ENCODE data around the gene TTLL10. TPM values are rescaled to one million over a fixed set of nuclear protein-coding genes. Genes with fewer than 3 reads are reported as not detected.

The TTLL10 gene
- total and polyA plus RNA-seq, 2 experiments from 2014 or later, result 0.45 TPM; not detected in 1

- H3K36me3 Mint-ChIP-seq (ENCODE audit: low read depth), result no peaks in the 10 kb centered on the region
These were observed 39.2 kb upstream of the TTLL10 start for GRCh38 chr1:1134300-1134970.

GRCh38 chr1:1135339-1136136, 38.1 kb upstream of the TTLL10 start:
- H3K36me3 Mint-ChIP-seq (ENCODE audit: low read depth), result no peaks in the 10 kb centered on the region
- H3K9me3 Mint-ChIP-seq, result no peaks in the 10 kb centered on the region
- peaks cover 13% of the 10 kb centered on the region for H3K4me1 Mint-ChIP-seq
- Histone ChIP-seq H3K4me3 (no peak overlapping the region), H3K4me1 (ENCODE audit: insufficient read depth) (peaks cover 6% of the 10 kb centered on the region; the same call in 1 of the 2 replicates), H3F3A (replicated peaks; ENCODE audit: low read depth) (0 out of 2 replicates have a peak, but pooled peaks cover 5% of the 10 kb centered on the region), H2AFZ (no peak overlapping the region), H3K27me3 (ENCODE audit: insufficient read depth) (peaks cover 6% of the 10 kb centered on the region; the same call in 1 of the 2 replicates), H3K4me2 (no peak overlapping the region), H3K79me2 (replicated peaks; ENCODE audit: insufficient read depth) (no peaks in the 10 kb centered on the region), H3K36me3 (ENCODE audit: insufficient read depth) (no peaks in the 10 kb centered on the region), H3K27ac (ENCODE audit: low read depth) (no peak overlapping the region), H4K20me1 (replicated peaks; ENCODE audit: insufficient read depth) (no peaks in the 10 kb centered on the region), H3K9me2 (ENCODE audit: insufficient read depth) (no peaks in the 10 kb centered on the region)
- no peak overlapping the region for H3K27ac Mint-ChIP-seq
- H3K27me3 Mint-ChIP-seq (ENCODE audit: insufficient read depth, low read depth, poor library complexity), result peaks cover 7% of the 10 kb centered on the region
- no peak overlapping the region; the same call in 2 of the 3 replicates for H3K4me3 Mint-ChIP-seq
- DNase-seq (ENCODE audit: low spot score) (peak; percentile 78), ATAC-seq (no peak)
- TF ChIP-seq, protein P1, sequence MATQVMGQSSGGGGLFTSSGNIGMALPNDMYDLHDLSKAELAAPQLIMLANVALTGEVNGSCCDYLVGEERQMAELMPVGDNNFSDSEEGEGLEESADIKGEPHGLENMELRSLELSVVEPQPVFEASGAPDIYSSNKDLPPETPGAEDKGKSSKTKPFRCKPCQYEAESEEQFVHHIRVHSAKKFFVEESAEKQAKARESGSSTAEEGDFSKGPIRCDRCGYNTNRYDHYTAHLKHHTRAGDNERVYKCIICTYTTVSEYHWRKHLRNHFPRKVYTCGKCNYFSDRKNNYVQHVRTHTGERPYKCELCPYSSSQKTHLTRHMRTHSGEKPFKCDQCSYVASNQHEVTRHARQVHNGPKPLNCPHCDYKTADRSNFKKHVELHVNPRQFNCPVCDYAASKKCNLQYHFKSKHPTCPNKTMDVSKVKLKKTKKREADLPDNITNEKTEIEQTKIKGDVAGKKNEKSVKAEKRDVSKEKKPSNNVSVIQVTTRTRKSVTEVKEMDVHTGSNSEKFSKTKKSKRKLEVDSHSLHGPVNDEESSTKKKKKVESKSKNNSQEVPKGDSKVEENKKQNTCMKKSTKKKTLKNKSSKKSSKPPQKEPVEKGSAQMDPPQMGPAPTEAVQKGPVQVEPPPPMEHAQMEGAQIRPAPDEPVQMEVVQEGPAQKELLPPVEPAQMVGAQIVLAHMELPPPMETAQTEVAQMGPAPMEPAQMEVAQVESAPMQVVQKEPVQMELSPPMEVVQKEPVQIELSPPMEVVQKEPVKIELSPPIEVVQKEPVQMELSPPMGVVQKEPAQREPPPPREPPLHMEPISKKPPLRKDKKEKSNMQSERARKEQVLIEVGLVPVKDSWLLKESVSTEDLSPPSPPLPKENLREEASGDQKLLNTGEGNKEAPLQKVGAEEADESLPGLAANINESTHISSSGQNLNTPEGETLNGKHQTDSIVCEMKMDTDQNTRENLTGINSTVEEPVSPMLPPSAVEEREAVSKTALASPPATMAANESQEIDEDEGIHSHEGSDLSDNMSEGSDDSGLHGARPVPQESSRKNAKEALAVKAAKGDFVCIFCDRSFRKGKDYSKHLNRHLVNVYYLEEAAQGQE (IDR thresholded peaks at IDR 0.05; ENCODE audit: unreplicated experiment), result no peak
- TF ChIP-seq STAT1 (IDR thresholded peaks at IDR 0.05; ENCODE audit: unreplicated experiment), result no peak
- no peak for TF ChIP-seq CTCF (conservative IDR thresholded peaks at IDR 0.05; ENCODE audit: low read depth in 2 of 2)
- TF ChIP-seq EZH2 (IDR thresholded peaks at IDR 0.05; ENCODE audit: low read depth, unreplicated experiment), result no peak
- no peak for TF ChIP-seq POLR2AphosphoS5 (IDR thresholded peaks at IDR 0.05; ENCODE audit: low read depth)
- no peak for TF ChIP-seq ETS1 (IDR thresholded peaks at IDR 0.05)
- TF ChIP-seq ZNF114 (CRISPR knock-in tag; IDR thresholded peaks at IDR 0.05), result no peak
- TF ChIP-seq ZNF331 (CRISPR knock-in tag; IDR thresholded peaks at IDR 0.05; ENCODE audit: low read depth), result no peak
- TF ChIP-seq JUNB (IDR thresholded peaks at IDR 0.05; ENCODE audit: unreplicated experiment), result no peak

More at GRCh38 chr1:1134300-1134970, 39.2 kb upstream of the TTLL10 start:
- H3K4me3 ChIP-seq, result no peak overlapping the region
- Mint-ChIP-seq H3K4me1 (peaks cover 13% of the 10 kb centered on the region), H3K4me3 (no peak overlapping the region), H3K9me3 (no peaks in the 10 kb centered on the region), H3K27ac (no peak overlapping the region), H3K27me3 (ENCODE audit: insufficient read depth, low read depth, poor library complexity) (peaks cover 8% of the 10 kb centered on the region)
- H3K4me2 ChIP-seq, result no peak overlapping the region
- H2AFZ ChIP-seq, result no peak overlapping the region
- no peaks in the 10 kb centered on the region for H3K9me2 ChIP-seq (ENCODE audit: insufficient read depth)
- no peaks in the 10 kb centered on the region for H4K20me1 ChIP-seq (replicated peaks; ENCODE audit: insufficient read depth)
- no peak for TF ChIP-seq EZH2 (IDR thresholded peaks at IDR 0.05; ENCODE audit: low read depth, unreplicated experiment)
- peaks cover 5% of the 10 kb centered on the region; the same call in 1 of the 2 replicates for H3F3A ChIP-seq (replicated peaks; ENCODE audit: low read depth)
- peaks cover 6% of the 10 kb centered on the region; the same call in 1 of the 2 replicates for H3K27me3 ChIP-seq (ENCODE audit: insufficient read depth)
- H3K36me3 ChIP-seq (ENCODE audit: insufficient read depth), result no peaks in the 10 kb centered on the region
- ATAC-seq, result no peak
- peaks cover 6% of the 10 kb centered on the region; the same call in 1 of the 2 replicates for H3K4me1 ChIP-seq (ENCODE audit: insufficient read depth)
- no peak for DNase-seq (ENCODE audit: low spot score)
- no peak overlapping the region for H3K27ac ChIP-seq (ENCODE audit: low read depth)
- H3K79me2 ChIP-seq (replicated peaks; ENCODE audit: insufficient read depth), result no peaks in the 10 kb centered on the region

Data from GM23338 (cell line).